HL-60 (cell line): ENCODE data around the gene PARP14.
"Not testable (repeated sequence)": the region's sequence is repeated elsewhere in the genome, so short reads cannot be mapped to it uniquely, and the experiment has no call there.

Experiments
- DNase-seq, 2 experiments: peaks; one replicate each; pipeline ENCODE4 v3.0.0-alpha.2; 2010 to 2020; ENCODE audit warnings: low read depth in 1 of 2, low spot score in 1 of 2
- H3K27ac ChIP-seq: fragments of 250-450 bp; sonication (Bioruptor Pico); replicated peaks from 2 replicates; pipeline ENCODE4 v1.5.1; 2020; ENCODE audit warnings: mild to moderate bottlenecking, moderate library complexity
- H3K27me3 ChIP-seq: fragments of 250-450 bp; sonication (Bioruptor Pico); 2 replicates; pipeline ENCODE4 v1.5.1; 2021; ENCODE audit warnings: mild to moderate bottlenecking, moderate library complexity; ENCODE audit not compliant: insufficient read depth, poor library complexity, severe bottlenecking
- H3K4me3 ChIP-seq: replicated peaks from 2 replicates; pipeline ENCODE4 v1.5.1; 2011; ENCODE audit warnings: mild to moderate bottlenecking, control low read depth, low read length; ENCODE audit not compliant: insufficient read depth
- CTCF ChIP-seq: IDR thresholded peaks from one replicate; pipeline ENCODE4 v1.5.1; 2011; ENCODE audit warnings: low read length, control low read depth, inconsistent platforms; ENCODE audit not compliant: insufficient read depth
- GABPA ChIP-seq: IDR thresholded peaks from 2 replicates; pipeline ENCODE4 v1.6.1; 2012; ENCODE audit warnings: low read depth
- POLR2AphosphoS5 ChIP-seq: IDR thresholded peaks from 2 replicates; pipeline ENCODE4 v1.6.1; 2012; ENCODE audit warnings: low read depth
- REST ChIP-seq: IDR thresholded peaks from 2 replicates; pipeline ENCODE4 v1.6.1; 2012; ENCODE audit warnings: low read depth; ENCODE audit not compliant: insufficient replicate concordance
- SPI1 ChIP-seq: IDR thresholded peaks from 2 replicates; pipeline ENCODE4 v1.6.1; 2012; ENCODE audit warnings: low read depth, mild to moderate bottlenecking, borderline replicate concordance

PARP14 gene

DNA sequence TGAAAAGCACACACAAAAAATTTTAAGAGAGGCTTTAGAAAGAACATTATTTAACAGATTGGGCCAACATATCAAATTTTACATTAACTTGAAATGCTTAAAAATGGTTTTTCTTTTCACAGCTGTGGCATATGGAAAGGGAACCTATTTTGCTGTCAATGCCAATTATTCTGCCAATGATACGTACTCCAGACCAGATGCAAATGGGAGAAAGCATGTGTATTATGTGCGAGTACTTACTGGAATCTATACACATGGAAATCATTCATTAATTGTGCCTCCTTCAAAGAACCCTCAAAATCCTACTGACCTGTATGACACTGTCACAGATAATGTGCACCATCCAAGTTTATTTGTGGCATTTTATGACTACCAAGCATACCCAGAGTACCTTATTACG, 47.5 kb downstream of the PARP14 start:
- no peak for DNase-seq
- Histone ChIP-seq H3K27ac (no peak overlapping the region), H3K4me3 (no peak overlapping the region), H3K27me3 (no peaks in the 10 kb centered on the region)
- no peak for TF ChIP-seq CTCF

- Histone ChIP-seq H3K27ac (no peak overlapping the region), H3K4me3 (no peak overlapping the region), H3K27me3 (no peaks in the 10 kb centered on the region)
- TF ChIP-seq CTCF (no peak), GABPA (no peak), REST (no peak), POLR2AphosphoS5 (no peak), SPI1 (no peak)
- no peak for DNase-seq
These were observed 48.3 kb downstream of the PARP14 start for GRCh38 chr3:122728756-122729514.

DNA sequence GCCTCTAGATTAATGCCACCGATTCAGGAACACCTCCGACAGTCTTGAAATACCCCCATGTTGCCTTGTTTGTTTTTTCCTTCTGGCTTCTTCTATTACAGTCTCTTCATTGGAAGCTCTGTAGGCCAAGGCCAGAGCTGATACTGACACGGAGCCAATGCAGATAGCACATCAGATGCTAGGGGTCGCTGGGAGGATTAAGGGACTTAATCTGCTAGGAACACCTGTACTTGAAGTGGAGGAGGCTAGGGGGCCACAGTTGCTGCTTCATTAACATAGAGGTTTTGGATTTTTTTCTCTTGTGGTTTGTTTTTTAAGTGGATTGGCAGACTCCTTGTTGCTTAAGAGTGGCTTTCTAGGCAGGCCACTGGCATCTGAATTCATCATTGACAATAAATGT, 49.6 kb downstream of the PARP14 start:
- TF ChIP-seq SPI1 (no peak), REST (no peak), POLR2AphosphoS5 (no peak), CTCF (no peak), GABPA (no peak)
- DNase-seq: no peak
- Histone ChIP-seq H3K4me3 (no peak overlapping the region), H3K27me3 (no peaks in the 10 kb centered on the region), H3K27ac (no peak overlapping the region)

DNA sequence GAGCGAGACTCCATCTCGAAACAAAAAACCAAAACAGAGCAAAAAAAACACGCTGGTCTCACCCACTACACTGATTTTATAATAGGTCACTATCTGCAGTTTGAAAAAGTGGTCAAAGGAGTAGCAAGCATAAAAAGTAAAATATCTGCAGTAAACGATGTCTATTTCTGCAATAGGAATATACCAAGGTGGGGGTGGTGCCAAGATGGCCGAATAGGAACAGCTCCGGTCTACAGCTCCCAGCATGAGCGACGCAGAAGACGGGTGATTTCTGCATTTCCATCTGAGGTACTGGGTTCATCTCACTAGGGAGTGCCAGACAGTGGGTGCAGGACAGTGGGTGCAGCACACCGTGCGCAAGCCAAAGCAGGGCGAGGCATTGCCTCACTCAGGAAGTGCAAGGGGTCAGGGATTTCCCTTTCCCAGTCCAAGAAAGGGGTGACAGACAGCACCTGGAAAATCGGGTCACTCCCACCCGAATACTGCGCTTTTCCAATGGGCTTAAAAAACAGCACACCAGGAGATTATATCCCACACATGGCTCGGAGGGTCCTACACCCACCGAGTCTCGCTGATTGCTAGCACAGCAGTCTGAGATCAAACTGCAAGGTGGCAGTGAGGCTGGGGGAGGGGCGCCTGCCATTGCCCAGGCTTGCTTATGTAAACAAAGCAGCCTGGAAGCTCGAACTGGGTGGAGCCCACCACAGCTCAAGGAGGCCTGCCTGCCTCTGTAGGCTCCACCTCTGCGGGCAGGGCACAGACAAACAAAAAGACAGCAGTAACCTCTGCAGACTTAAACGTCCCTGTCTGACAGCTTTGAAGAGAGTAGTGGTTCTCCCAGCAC, 52.3 kb downstream of the PARP14 start:
- DNase-seq, H3K27me3 ChIP-seq, H3K27ac ChIP-seq, H3K4me3 ChIP-seq: not testable (repeated sequence)
